Measurements from ENCODE around the gene FGD1. TPM values are rescaled to one million over a fixed set of nuclear protein-coding genes. Genes with fewer than 3 reads are reported as not detected.

The FGD1 gene
- total and polyA plus RNA-seq, 2 experiments from 2014 or later, result 11.8 to 24.9 TPM

Other genes with a start within 250 kb of the FGD1 start
- gene WNK3, start 138.2 kb downstream of the FGD1 start, total RNA-seq (2014; rRNA removed; shearing (Covaris generic)), result 27.4 and 27.6 TPM in 2 replicates
- 51.5 and 57.5 TPM in 2 replicates for gene WNK3, start 138.2 kb downstream of the FGD1 start, polyA plus RNA-seq (2016; fragmentation: Nextera tagmentation; extraction: Ambion mirVana)
- gene TSR2, start 55.8 kb downstream of the FGD1 start, total RNA-seq (2014; rRNA removed; shearing (Covaris generic)), result 20.6 and 26.0 TPM in 2 replicates
- gene TSR2, start 55.8 kb downstream of the FGD1 start, polyA plus RNA-seq (2016; fragmentation: Nextera tagmentation; extraction: Ambion mirVana), result 52.2 and 60.1 TPM in 2 replicates
- gene GNL3L, start 34.0 kb upstream of the FGD1 start, total RNA-seq (2014; rRNA removed; shearing (Covaris generic)), result 67.3 and 79.9 TPM in 2 replicates
- gene GNL3L, start 34.0 kb upstream of the FGD1 start, polyA plus RNA-seq (2016; fragmentation: Nextera tagmentation; extraction: Ambion mirVana), result 16.9 and 18.1 TPM in 2 replicates

Measured in GM23338 (cell line).